Fibroblast of lung (primary cell): ENCODE results near the gene PCSK6.

Experiments used
- CTCF ChIP-seq, 2 donors: IDR thresholded peaks in 1 of 2; conservative IDR thresholded peaks in 1 of 2; 1 replicate in 1 of 2; 2 replicates in 1 of 2; pipeline ENCODE4 v1.5.1; 2011 to 2012; ENCODE audit warnings: low read length in 2 of 2, control low read depth in 1 of 2, inconsistent platforms in 1 of 2, low read depth in 1 of 2, mild to moderate bottlenecking in 1 of 2
- EZH2 ChIP-seq: IDR thresholded peaks from 2 replicates; pipeline ENCODE4 v1.5.1; 2012; ENCODE audit warnings: low read length, control low read depth, mild to moderate bottlenecking; ENCODE audit errors: missing control alignments

GRCh38 chr15:101305820-101306255, 183.7 kb downstream of the PCSK6 start:
- TF ChIP-seq CTCF (conservative IDR thresholded peaks at IDR 0.05 in 1 of 2, IDR thresholded peaks at IDR 0.05 in 1 of 2; ENCODE audit: low read depth in 1 of 2, low read length in 2 of 2) (no peak), EZH2 (no peak)
